H1 (cell line): Measurements from ENCODE around the gene HOXD1. TPM values are rescaled to one million over a fixed set of nuclear protein-coding genes. Genes with fewer than 3 reads are reported as not detected.
A peak's percentile ranks its signal among the peaks of the same experiment; 100 is the strongest.

Experiments
- CTCF ChIA-PET: fragments of 300-600 bp; sonication (Branson Sonifier 250); formaldehyde crosslinking; loops from one replicate; lab custom pipeline; 2021; ENCODE audit not compliant: partially characterized antibody; lab: Charles Lee
- POLR2A ChIA-PET: fragments of 300-600 bp; sonication (Branson Sonifier 250); formaldehyde crosslinking; loops from one replicate; lab custom pipeline; 2021; ENCODE audit warnings: inconsistent platforms; ENCODE audit not compliant: partially characterized antibody; lab: Charles Lee
- DNase-seq, 2 experiments: peaks; one replicate each; pipeline versions ENCODE4 v3.0.0 to v3.0.0-alpha.2; 2010 to 2022; ENCODE audit warnings: low spot score in 2 of 2, low read depth in 1 of 2, mixed read lengths in 1 of 2
- FAIRE-seq: peaks from 2 replicates; lab custom pipeline; 2011; peaks lifted over from hg19 to GRCh38; lab: Jason Lieb, UNC
- H2AFZ ChIP-seq: 2 replicates; pipeline ENCODE4 v1.8.1; 2012; ENCODE audit warnings: low read length, inconsistent platforms
- H2AK5ac ChIP-seq: 2 replicates; pipeline ENCODE4 v1.6.1; 2013; ENCODE audit warnings: low read depth, low read length
- H2BK120ac ChIP-seq: replicated peaks from 2 replicates; pipeline ENCODE3; 2013; ENCODE audit warnings: low read depth, low read length, inconsistent platforms
- H2BK12ac ChIP-seq: 2 replicates; pipeline ENCODE4 v1.6.1; 2013; ENCODE audit warnings: low read depth, low read length
- H2BK15ac ChIP-seq: 2 replicates; pipeline ENCODE4 v1.6.1; 2013; ENCODE audit warnings: low read length
- H2BK20ac ChIP-seq: 2 replicates; pipeline ENCODE4 v1.6.1; 2013; ENCODE audit warnings: low read length
- H2BK5ac ChIP-seq: 2 replicates; pipeline ENCODE4 v1.6.1; 2013; ENCODE audit warnings: low read depth, low read length
- H3K14ac ChIP-seq: 2 replicates; pipeline ENCODE4 v1.6.1; 2013; ENCODE audit warnings: inconsistent platforms; ENCODE audit not compliant: insufficient read length
- H3K18ac ChIP-seq: 2 replicates; pipeline ENCODE4 v1.6.1; 2013; ENCODE audit warnings: low read length; ENCODE audit errors: extremely low read depth
- H3K23ac ChIP-seq: 2 replicates; pipeline ENCODE4 v1.6.1; 2013; ENCODE audit warnings: inconsistent platforms; ENCODE audit not compliant: insufficient read length
- H3K23me2 ChIP-seq: 2 replicates; pipeline ENCODE4 v1.6.1; 2013; ENCODE audit warnings: low read depth, low read length
- H3K27ac ChIP-seq: 2 replicates; pipeline ENCODE4 v1.6.1; 2011; ENCODE audit warnings: low read depth, low read length, inconsistent platforms
- H3K27me3 ChIP-seq, 4 experiments: replicated peaks in 1 of 4; 1 replicate in 1 of 4; 2 replicates in 3 of 4; pipeline versions ENCODE4 v1.6.1 to v1.8.1; 2011 to 2013; ENCODE audit warnings: low read length in 3 of 4, mild to moderate bottlenecking in 3 of 4, inconsistent platforms in 2 of 4, mixed read lengths in 2 of 4, moderate library complexity in 1 of 4; ENCODE audit not compliant: control insufficient read depth in 3 of 4, insufficient read depth in 3 of 4; ENCODE audit errors: extremely low read depth in 1 of 4
- H3K36me3 ChIP-seq, 4 experiments: 2 replicates each; pipeline versions ENCODE4 v1.6.1 to v1.8.1; 2011 to 2013; ENCODE audit warnings: mild to moderate bottlenecking in 4 of 4, low read length in 3 of 4, moderate library complexity in 2 of 4, control low read depth in 1 of 4, inconsistent platforms in 1 of 4; ENCODE audit not compliant: insufficient read depth in 4 of 4, control insufficient read depth in 2 of 4
- H3K4ac ChIP-seq: replicated peaks from 2 replicates; pipeline ENCODE3; 2013; ENCODE audit warnings: low read length, low read depth, mixed read lengths, inconsistent platforms; ENCODE audit not compliant: insufficient read length
- H3K4me1 ChIP-seq, 4 experiments: replicated peaks in 1 of 4; 1 replicate in 1 of 4; 2 replicates in 3 of 4; pipeline versions ENCODE4 v1.6.1 to v1.8.1; 2011 to 2013; ENCODE audit warnings: low read length in 3 of 4, inconsistent platforms in 2 of 4, mixed read lengths in 1 of 4; ENCODE audit not compliant: insufficient read depth in 4 of 4, control insufficient read depth in 3 of 4
- H3K4me2 ChIP-seq, 2 experiments: 2 replicates each; pipeline versions ENCODE4 v1.6.1 to v1.8.1; 2011 to 2013; ENCODE audit warnings: low read depth in 2 of 2, low read length in 2 of 2, control low read depth in 1 of 2, inconsistent platforms in 1 of 2, mild to moderate bottlenecking in 1 of 2; ENCODE audit not compliant: insufficient read depth in 1 of 2
- H3K4me3 ChIP-seq, 4 experiments: fragments of 200-600, 300-600 bp in 1 of 4; sonication (generic), shearing (Covaris generic), sonication (Bioruptor Twin) in 1 of 4; 2 replicates each; pipeline versions ENCODE4 v1.5.1 to v1.8.1; 2011 to 2016; ENCODE audit warnings: low read length in 4 of 4, low read depth in 3 of 4, control low read depth in 2 of 4, inconsistent platforms in 2 of 4, mild to moderate bottlenecking in 2 of 4, mixed read lengths in 1 of 4, moderate library complexity in 1 of 4; ENCODE audit not compliant: insufficient read depth in 2 of 4; ENCODE audit errors: extremely low read depth in 1 of 4
- H3K56ac ChIP-seq: replicated peaks from 2 replicates; pipeline ENCODE3; 2013; ENCODE audit warnings: low read depth, mild to moderate bottlenecking, mixed read lengths, low read length, inconsistent platforms; ENCODE audit not compliant: insufficient read length
- H3K79me1 ChIP-seq: 2 replicates; pipeline ENCODE4 v1.6.1; 2013; ENCODE audit warnings: low read depth, low read length, control low read depth
- H3K79me2 ChIP-seq, 2 experiments: 2 replicates each; pipeline versions ENCODE4 v1.6.1 to v1.8.1; 2012 to 2013; ENCODE audit warnings: low read length in 2 of 2, mild to moderate bottlenecking in 2 of 2, inconsistent platforms in 1 of 2; ENCODE audit not compliant: insufficient read depth in 2 of 2, control insufficient read depth in 1 of 2
- H3K9ac ChIP-seq, 4 experiments: replicated peaks in 1 of 4; 1 replicate in 1 of 4; 2 replicates in 3 of 4; pipeline versions ENCODE4 v1.6.1 to v1.8.1; 2011 to 2013; ENCODE audit warnings: low read depth in 3 of 4, low read length in 3 of 4, control low read depth in 2 of 4, mild to moderate bottlenecking in 2 of 4, moderate library complexity in 2 of 4, inconsistent platforms in 1 of 4; ENCODE audit errors: extremely low read depth in 1 of 4
- H3K9me3 ChIP-seq, 2 experiments: 2 replicates each; pipeline versions ENCODE4 v1.6.1 to v1.8.1; 2012 to 2013; ENCODE audit warnings: mild to moderate bottlenecking in 2 of 2, moderate library complexity in 2 of 2, control low read depth in 1 of 2, inconsistent platforms in 1 of 2, low read depth in 1 of 2, low read length in 1 of 2, mixed read lengths in 1 of 2; ENCODE audit not compliant: insufficient read depth in 2 of 2
- H4K20me1 ChIP-seq, 2 experiments: replicated peaks in 1 of 2; 2 replicates each; pipeline versions ENCODE3 to v1.8.1; 2011 to 2013; ENCODE audit warnings: inconsistent platforms in 2 of 2, low read length in 2 of 2, mild to moderate bottlenecking in 1 of 2; ENCODE audit not compliant: insufficient read depth in 2 of 2, control insufficient read depth in 1 of 2
- H4K5ac ChIP-seq: 2 replicates; pipeline ENCODE4 v1.6.1; 2013; ENCODE audit warnings: low read length, low read depth, mixed read lengths, inconsistent platforms; ENCODE audit not compliant: insufficient read length
- H4K8ac ChIP-seq: 2 replicates; pipeline ENCODE4 v1.8.0; 2013; ENCODE audit warnings: mild to moderate bottlenecking, moderate library complexity, low read length, inconsistent platforms; ENCODE audit not compliant: insufficient read depth; ENCODE audit errors: extremely low read depth
- H4K91ac ChIP-seq: replicated peaks from 2 replicates; pipeline ENCODE3; 2013; ENCODE audit warnings: low read length, mixed read lengths, inconsistent platforms; ENCODE audit not compliant: insufficient read length
- EZH2 ChIP-seq: fragments of 200-600 bp; sonication (generic); IDR thresholded peaks from 2 replicates; pipeline ENCODE4 v1.7.1; 2012; ENCODE audit warnings: low read depth, mild to moderate bottlenecking, moderate library complexity, low read length, inconsistent platforms; ENCODE audit not compliant: severe bottlenecking
- HDAC6 ChIP-seq: IDR thresholded peaks from one replicate; pipeline ENCODE4 v1.7.1; 2012; ENCODE audit warnings: low read depth, mild to moderate bottlenecking, inconsistent platforms, low read length, moderate library complexity
- PHF8 ChIP-seq: fragments of 200-600 bp; sonication (generic); conservative IDR thresholded peaks from 2 replicates; pipeline ENCODE4 v1.7.1; 2012; ENCODE audit warnings: low read depth, mild to moderate bottlenecking, inconsistent platforms, low read length, moderate library complexity
- RNF2 ChIP-seq: fragments of 200-900, 300-1000 bp; sonication (generic); IDR thresholded peaks from 2 replicates; pipeline ENCODE4 v1.7.1; 2016; ENCODE audit warnings: borderline replicate concordance, low read depth, mild to moderate bottlenecking, antibody characterized with exemption, low read length; ENCODE audit not compliant: poor library complexity, severe bottlenecking; ENCODE audit errors: missing control alignments
- SUZ12 ChIP-seq: fragments of 200-600 bp; sonication (generic); IDR thresholded peaks from 2 replicates; pipeline ENCODE4 v1.6.1; 2012; ENCODE audit warnings: mild to moderate bottlenecking, inconsistent platforms, low read length, moderate library complexity, mixed read lengths
- WGBS, 2 experiments: shearing (Covaris generic) in 1 of 2; methylation state at CpG; one replicate each; pipeline versions ENCODE4 v1.1.6 to v1.1.7; 2013 to 2015; ENCODE audit warnings: low lambda C conversion rate in 2 of 2, mixed read lengths in 2 of 2, inconsistent platforms in 1 of 2, low coverage in 1 of 2, missing lambda C conversion rate in 1 of 2; ENCODE audit not compliant: insufficient replicate concordance in 2 of 2, insufficient coverage in 1 of 2, insufficient read length in 1 of 2; ENCODE audit errors: extremely low coverage in 1 of 2, missing lambda C conversion rate in 1 of 2; 5-methylcytosine and 5-hydroxymethylcytosine counted together
- polyA plus RNA-seq, 7 experiments: library from polyadenylated mRNA; depleted of rRNA in 3 of 7; stranded (reverse) in 5 of 7; unstranded in 2 of 7; fragments of >200 nt in 5 of 7; fragments of 200-250 nt in 2 of 7; gene quantifications; 1 replicate in 5 of 7; 2 replicates in 1 of 7; 4 replicates in 1 of 7; pipeline versions ENCODE4 v1.2.1 to v1.2.3, GENCODE V29; 2011 to 2013; ENCODE audit warnings: missing spikeins in 2 of 7, mixed read lengths in 2 of 7
- total RNA-seq: library from RNA; stranded (reverse); fragmentation: NEBNext Ultra II Directional; extraction: Animal tissue kit (Norgen Biotek cat#: 25700); gene quantifications from 2 replicates; pipeline ENCODE4 v1.2.1, GENCODE V29; 2021

The HOXD1 gene
- total and polyA plus RNA-seq, 2 of the 8 experiments (the other 6 are each of a cell fraction or from before 2014, with no cell fraction given) = 0.03 TPM; not detected in 1

DNA sequence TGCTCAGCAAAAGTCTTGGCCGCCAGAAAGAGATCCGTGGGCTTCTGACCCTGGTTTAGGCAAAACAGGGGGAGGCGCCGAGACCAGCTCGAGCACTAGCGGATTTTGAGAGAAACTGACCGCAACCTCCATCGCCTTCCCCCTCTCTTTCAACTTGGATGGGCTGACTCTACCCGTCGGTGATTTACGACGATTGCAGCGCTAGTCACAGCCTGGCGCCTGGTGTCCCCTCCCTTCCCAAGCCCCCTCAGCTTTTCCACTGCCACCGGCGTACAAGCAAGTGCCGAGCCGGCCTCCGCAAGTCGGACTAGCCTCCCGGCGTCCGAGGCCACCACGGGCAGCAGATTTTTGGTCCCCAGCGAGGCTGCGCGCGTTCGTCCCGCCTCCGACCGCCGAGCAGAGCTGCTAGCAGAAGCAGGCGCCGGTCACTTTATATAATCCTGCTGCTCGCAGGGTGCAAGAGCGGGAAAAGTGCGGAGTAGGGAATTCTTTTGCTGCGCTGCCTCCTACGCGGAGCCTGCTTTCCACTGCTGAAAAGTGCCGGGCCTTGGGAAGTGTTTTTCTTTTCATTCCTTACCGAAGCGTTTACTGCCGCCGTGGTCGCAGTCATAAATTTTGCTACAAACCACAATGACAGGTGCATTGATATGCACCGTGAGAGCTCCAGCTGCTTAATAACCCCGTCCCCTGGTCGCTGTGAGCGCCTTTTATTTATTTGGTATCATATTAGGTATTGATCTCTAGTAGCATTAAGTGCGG, 23.7 kb upstream of the HOXD1 start:
- Histone ChIP-seq H3K18ac (no peak overlapping the region), H3K79me1 (no peaks in the 10 kb centered on the region), H3K4ac (no peak overlapping the region), H4K20me1 (peaks cover 27 to 35% of the 10 kb centered on the region in 2 experiments), H3K9me3 (no peaks in the 10 kb centered on the region), H3K79me2 (no peaks in the 10 kb centered on the region), H3K23me2 (0 out of 2 replicates have a peak, but pooled peaks cover 2% of the 10 kb centered on the region), H3K27me3 (peaks cover 97 to 100% (median 100%) of the 10 kb centered on the region in 4 experiments), H2BK15ac (no peak overlapping the region), H2BK120ac (no peak overlapping the region), H2BK12ac (peak overlapping the region; percentile 33; the same call in 1 of the 2 replicates), H3K4me2 (peak overlapping the region; percentile 38 to 44; a peak in 3 of 4 replicates)
- CTCF ChIA-PET = interaction anchor here (0.6 to 3.6 kb wide), 6 partner anchors 10 to 282 kb away, joined by 3 to 25 read pairs (median 3); no protein-coding TSS in a partner anchor
- WGBS, 2 experiments = 6% methylated on average over 44 of the region's 52 CpGs; no CpG with 5 or more reads in 1 of the 2 experiments
- peak; percentile 99 for TF ChIP-seq RNF2
- no peak for TF ChIP-seq HDAC6
- TF ChIP-seq PHF8 = no peak
- peak; percentile 100 for TF ChIP-seq SUZ12
- TF ChIP-seq EZH2 = peak; percentile 100
- TF ChIP-seq, all 59 proteins: peak for 3
- Histone ChIP-seq H2AFZ (no peak overlapping the region), H3K23ac (no peak overlapping the region), H3K27ac (no peak overlapping the region), H3K9ac (no peak overlapping the region), H2BK5ac (no peak overlapping the region), H3K4me1 (peaks cover 0 to 10% (median 4%) of the 10 kb centered on the region in 4 experiments; a peak in 5 of 7 replicates), H2BK20ac (no peak overlapping the region), H4K8ac (no peak overlapping the region; the same call in 1 of the 2 replicates), H2AK5ac (no peak overlapping the region), H3K4me3 (peak overlapping the region in 1 of 4 experiments; percentile 40; a peak in 2 of 8 replicates), H3K56ac (no peak overlapping the region), H3K14ac (no peak overlapping the region), H4K5ac (no peak overlapping the region), H4K91ac (no peak overlapping the region), H3K36me3 (peaks cover 0 to 3% (median 0%) of the 10 kb centered on the region in 4 experiments; a peak in 1 of 8 replicates)
- DNase-seq (no peak), FAIRE-seq (no peak)
- POLR2A ChIA-PET = interaction anchor here (1.5 kb wide), 1 partner anchor 50 kb away, joined by 4 read pairs; no protein-coding TSS in a partner anchor
